ENCODE data around the gene SLAMF1.
"Not testable (repeated sequence)": the region's sequence is repeated elsewhere in the genome, so short reads cannot be mapped to it uniquely, and the experiment has no call there.

The SLAMF1 gene, protein sequence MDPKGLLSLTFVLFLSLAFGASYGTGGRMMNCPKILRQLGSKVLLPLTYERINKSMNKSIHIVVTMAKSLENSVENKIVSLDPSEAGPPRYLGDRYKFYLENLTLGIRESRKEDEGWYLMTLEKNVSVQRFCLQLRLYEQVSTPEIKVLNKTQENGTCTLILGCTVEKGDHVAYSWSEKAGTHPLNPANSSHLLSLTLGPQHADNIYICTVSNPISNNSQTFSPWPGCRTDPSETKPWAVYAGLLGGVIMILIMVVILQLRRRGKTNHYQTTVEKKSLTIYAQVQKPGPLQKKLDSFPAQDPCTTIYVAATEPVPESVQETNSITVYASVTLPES

GRCh38 chr1:160646711-160647328 lies at the start of gene SLAMF1:
Gene SLAMF1, minus strand, starts transcription at chr1:160647044. Its CDS starts 99 bp downstream, at chr1:160646945.
- TF ChIP-seq, protein P1, sequence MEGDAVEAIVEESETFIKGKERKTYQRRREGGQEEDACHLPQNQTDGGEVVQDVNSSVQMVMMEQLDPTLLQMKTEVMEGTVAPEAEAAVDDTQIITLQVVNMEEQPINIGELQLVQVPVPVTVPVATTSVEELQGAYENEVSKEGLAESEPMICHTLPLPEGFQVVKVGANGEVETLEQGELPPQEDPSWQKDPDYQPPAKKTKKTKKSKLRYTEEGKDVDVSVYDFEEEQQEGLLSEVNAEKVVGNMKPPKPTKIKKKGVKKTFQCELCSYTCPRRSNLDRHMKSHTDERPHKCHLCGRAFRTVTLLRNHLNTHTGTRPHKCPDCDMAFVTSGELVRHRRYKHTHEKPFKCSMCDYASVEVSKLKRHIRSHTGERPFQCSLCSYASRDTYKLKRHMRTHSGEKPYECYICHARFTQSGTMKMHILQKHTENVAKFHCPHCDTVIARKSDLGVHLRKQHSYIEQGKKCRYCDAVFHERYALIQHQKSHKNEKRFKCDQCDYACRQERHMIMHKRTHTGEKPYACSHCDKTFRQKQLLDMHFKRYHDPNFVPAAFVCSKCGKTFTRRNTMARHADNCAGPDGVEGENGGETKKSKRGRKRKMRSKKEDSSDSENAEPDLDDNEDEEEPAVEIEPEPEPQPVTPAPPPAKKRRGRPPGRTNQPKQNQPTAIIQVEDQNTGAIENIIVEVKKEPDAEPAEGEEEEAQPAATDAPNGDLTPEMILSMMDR (IDR thresholded peaks at IDR 0.05; ENCODE audit: low read length, missing control alignments) = no peak
- DNase-seq (ENCODE audit: low read depth) = no peak
- no peak within 1 kb of the TSS for H3K4me3 ChIP-seq (replicated peaks; ENCODE audit: low read depth, low read length)

DNA sequence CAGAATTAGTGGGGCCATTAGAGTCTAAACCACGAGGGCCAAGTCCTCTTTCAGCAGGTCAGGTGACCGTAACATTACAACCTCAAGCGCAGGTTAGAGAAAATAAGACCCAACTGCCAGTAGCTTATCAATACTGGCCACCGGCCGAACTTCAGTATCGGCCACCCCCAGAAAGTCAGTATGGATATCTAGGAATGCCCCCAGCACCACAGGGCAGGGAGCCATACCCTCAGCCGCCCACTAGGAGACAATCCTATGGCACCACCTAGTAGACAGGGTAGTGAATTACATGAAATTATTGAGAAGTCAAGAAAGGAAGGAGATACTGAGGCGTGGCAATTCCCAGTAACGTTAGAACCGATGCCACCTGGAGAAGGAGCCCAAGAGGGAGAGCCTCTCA lies 45.5 kb upstream of the SLAMF1 start:
- not testable (repeated sequence) for DNase-seq (ENCODE audit: low read depth); H3K4me3 ChIP-seq (replicated peaks; ENCODE audit: low read depth, low read length)

DNA sequence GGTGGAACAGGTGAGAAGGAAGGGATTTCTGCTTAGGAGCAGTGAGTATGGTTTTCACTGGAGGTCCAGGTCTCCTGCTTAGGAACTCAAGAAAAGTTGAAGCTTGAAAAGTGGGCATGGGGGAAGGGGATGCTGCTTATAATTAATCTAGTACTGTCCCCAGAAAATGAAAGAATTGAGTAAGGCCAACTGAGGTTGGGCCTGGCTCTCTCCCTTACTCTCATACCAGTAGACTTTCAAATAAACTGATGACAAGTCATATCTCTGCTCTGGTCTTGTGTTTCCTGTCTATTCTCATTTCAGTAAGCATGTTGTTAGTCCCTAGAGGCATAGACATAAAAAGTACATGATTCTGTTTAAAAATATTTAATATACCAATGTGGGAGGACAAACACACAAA lies 38.4 kb upstream of the SLAMF1 start:
- TF ChIP-seq, protein P1 (IDR thresholded peaks at IDR 0.05; ENCODE audit: low read length, missing control alignments) = no peak
- no peak for DNase-seq (ENCODE audit: low read depth)
- H3K4me3 ChIP-seq (replicated peaks; ENCODE audit: low read depth, low read length) = no peak overlapping the region

DNA sequence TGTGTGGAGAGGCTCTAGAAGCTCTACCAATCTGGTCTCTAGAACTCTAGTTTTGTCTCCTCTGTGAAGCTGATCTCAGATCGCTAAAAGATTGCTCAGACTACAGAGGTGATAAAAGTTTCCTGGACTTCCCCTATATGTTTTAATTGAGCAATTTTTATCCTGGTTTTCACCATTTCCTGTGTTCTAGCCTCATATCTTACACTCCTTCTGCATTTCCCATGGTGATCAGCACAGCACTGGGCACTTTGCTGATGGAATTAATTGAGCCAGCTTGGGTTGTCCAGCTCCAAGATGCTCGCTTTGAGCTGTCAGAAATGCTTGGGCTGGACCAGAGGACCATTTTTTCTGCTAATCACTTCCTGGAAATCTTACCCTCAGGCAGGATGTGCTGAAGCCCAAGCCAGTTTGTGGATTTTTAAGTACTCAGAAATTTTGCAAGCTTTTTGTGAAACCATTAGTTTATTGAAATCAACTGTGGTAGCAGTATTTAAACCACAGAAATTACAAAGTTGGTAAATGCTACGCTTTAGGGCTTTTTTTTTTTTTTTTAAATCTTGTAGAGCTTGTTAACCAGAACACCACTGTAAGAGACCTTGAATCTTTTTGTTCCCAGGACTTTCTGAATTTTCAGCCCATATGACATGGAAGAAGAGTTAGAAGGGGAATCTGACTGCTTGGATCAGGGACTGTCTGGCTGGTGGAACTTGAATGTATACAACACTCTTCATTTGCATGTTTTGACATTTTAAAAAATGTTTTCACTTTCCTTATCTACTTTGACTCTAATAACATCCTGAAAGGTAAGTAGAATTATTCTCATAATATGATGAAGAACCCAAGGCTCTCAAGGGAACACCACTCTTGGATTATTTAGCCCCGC lies 36.4 kb upstream of the SLAMF1 start:
- DNase-seq (ENCODE audit: low read depth) = no peak
- TF ChIP-seq, protein P1 (IDR thresholded peaks at IDR 0.05; ENCODE audit: low read length, missing control alignments) = no peak
- no peak overlapping the region for H3K4me3 ChIP-seq (replicated peaks; ENCODE audit: low read depth, low read length)

GRCh38 chr1:160681891-160682140 lies 35.0 kb upstream of the SLAMF1 start:
- no peak for DNase-seq (ENCODE audit: low read depth)
- H3K4me3 ChIP-seq (replicated peaks; ENCODE audit: low read depth, low read length) = no peak overlapping the region
- TF ChIP-seq, protein P1 (IDR thresholded peaks at IDR 0.05; ENCODE audit: low read length, missing control alignments) = no peak

GRCh38 chr1:160681066-160681890 lies 34.4 kb upstream of the SLAMF1 start:
- H3K4me3 ChIP-seq (replicated peaks; ENCODE audit: low read depth, low read length) = no peak overlapping the region
- TF ChIP-seq, protein P1 (IDR thresholded peaks at IDR 0.05; ENCODE audit: low read length, missing control alignments) = peak; percentile 50
- DNase-seq (ENCODE audit: low read depth) = peak; percentile 62

All from fibroblast of pulmonary artery (primary cell).